ENCODE results near the gene ACSS3.

DNA sequence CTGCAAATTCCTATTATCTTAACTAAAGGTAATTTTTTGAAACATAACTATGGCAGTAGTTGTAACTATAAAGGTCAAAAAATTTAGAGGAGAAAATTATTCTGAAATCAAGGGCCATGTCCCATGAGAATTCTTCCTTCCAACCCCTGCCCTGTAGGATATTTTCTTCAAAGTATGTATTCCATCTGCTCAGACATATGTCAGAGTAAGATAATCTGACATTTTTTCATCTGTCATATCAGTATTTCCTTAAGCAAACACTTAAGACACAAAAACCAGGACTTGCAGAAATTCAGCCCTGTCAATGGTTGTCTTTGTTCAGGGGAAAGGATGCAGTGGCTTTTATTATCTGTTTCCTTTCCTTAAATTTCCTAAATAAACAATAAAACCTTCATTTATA lies 36.3 kb downstream of the ACSS3 start:
- TF ChIP-seq EZH2 (IDR thresholded peaks at IDR 0.05; ENCODE audit: borderline replicate concordance, insufficient read depth, low read depth, low read length, poor library complexity, severe bottlenecking): no peak
- TF ChIP-seq, protein P1, sequence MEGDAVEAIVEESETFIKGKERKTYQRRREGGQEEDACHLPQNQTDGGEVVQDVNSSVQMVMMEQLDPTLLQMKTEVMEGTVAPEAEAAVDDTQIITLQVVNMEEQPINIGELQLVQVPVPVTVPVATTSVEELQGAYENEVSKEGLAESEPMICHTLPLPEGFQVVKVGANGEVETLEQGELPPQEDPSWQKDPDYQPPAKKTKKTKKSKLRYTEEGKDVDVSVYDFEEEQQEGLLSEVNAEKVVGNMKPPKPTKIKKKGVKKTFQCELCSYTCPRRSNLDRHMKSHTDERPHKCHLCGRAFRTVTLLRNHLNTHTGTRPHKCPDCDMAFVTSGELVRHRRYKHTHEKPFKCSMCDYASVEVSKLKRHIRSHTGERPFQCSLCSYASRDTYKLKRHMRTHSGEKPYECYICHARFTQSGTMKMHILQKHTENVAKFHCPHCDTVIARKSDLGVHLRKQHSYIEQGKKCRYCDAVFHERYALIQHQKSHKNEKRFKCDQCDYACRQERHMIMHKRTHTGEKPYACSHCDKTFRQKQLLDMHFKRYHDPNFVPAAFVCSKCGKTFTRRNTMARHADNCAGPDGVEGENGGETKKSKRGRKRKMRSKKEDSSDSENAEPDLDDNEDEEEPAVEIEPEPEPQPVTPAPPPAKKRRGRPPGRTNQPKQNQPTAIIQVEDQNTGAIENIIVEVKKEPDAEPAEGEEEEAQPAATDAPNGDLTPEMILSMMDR (IDR thresholded peaks at IDR 0.05): no peak
